CD14-positive monocyte (primary cell): ENCODE data around the gene LAMA1. TPM values are rescaled to one million over a fixed set of nuclear protein-coding genes. Genes with fewer than 3 reads are reported as not detected.

Experiments
- DNase-seq, 3 donors: peaks; one replicate each; pipeline ENCODE4 v3.0.0-alpha.2; 2011 to 2022
- H2AFZ ChIP-seq: 2 replicates; pipeline ENCODE4 v1.6.0; 2012; ENCODE audit warnings: mild to moderate bottlenecking, low read depth, low read length, inconsistent platforms; ENCODE audit not compliant: insufficient read depth, poor library complexity, severe bottlenecking
- H3K27ac ChIP-seq, 2 donors: 1 replicate in 1 of 2; 2 replicates in 1 of 2; pipeline ENCODE4 v1.5.1; 2012 to 2013; ENCODE audit warnings: low read length in 2 of 2, control low read depth in 1 of 2, inconsistent platforms in 1 of 2, low read depth in 1 of 2, mild to moderate bottlenecking in 1 of 2
- H3K27me3 ChIP-seq, 2 donors: one replicate each; pipeline versions ENCODE4 v1.6.0 to v1.6.1; 2011 to 2013; ENCODE audit warnings: low read length in 2 of 2; ENCODE audit not compliant: control insufficient read depth in 2 of 2, insufficient read depth in 2 of 2
- H3K36me3 ChIP-seq, 2 donors: replicated peaks in 1 of 2; 1 replicate in 1 of 2; 2 replicates in 1 of 2; pipeline versions ENCODE4 v1.5.1 to v1.6.1; 2012 to 2013; ENCODE audit warnings: low read length in 2 of 2, control low read depth in 1 of 2, inconsistent platforms in 1 of 2, mild to moderate bottlenecking in 1 of 2; ENCODE audit not compliant: insufficient read depth in 2 of 2, control insufficient read depth in 1 of 2
- H3K4me1 ChIP-seq, 2 donors: 1 replicate in 1 of 2; 2 replicates in 1 of 2; pipeline versions ENCODE4 v1.5.1 to v1.6.1; 2012 to 2013; ENCODE audit warnings: low read length in 2 of 2, control low read depth in 1 of 2, inconsistent platforms in 1 of 2, mild to moderate bottlenecking in 1 of 2, moderate library complexity in 1 of 2; ENCODE audit not compliant: insufficient read depth in 2 of 2, control insufficient read depth in 1 of 2
- H3K4me2 ChIP-seq: replicated peaks from 2 replicates; pipeline ENCODE3; 2012; ENCODE audit warnings: low read length, moderate library complexity, mild to moderate bottlenecking; ENCODE audit not compliant: poor library complexity, severe bottlenecking; ENCODE audit errors: extremely low read depth
- H3K4me3 ChIP-seq, 3 experiments: fragments of 200-600 bp in 1 of 3; sonication (generic) in 1 of 3; replicated peaks in 1 of 3; 1 replicate in 2 of 3; 2 replicates in 1 of 3; pipeline ENCODE4 v1.5.1; 2011 to 2013; ENCODE audit warnings: low read length in 3 of 3, mild to moderate bottlenecking in 3 of 3, control low read depth in 2 of 3, low read depth in 2 of 3, inconsistent platforms in 1 of 3, moderate library complexity in 1 of 3
- H3K79me2 ChIP-seq: 2 replicates; pipeline ENCODE4 v1.6.0; 2012; ENCODE audit warnings: mild to moderate bottlenecking, control low read depth, inconsistent platforms, low read length, moderate library complexity; ENCODE audit not compliant: insufficient read depth
- H3K9ac ChIP-seq: 2 replicates; pipeline ENCODE4 v1.6.0; 2017; ENCODE audit warnings: low read length, mild to moderate bottlenecking; ENCODE audit not compliant: insufficient read depth, poor library complexity, severe bottlenecking
- H3K9me3 ChIP-seq, 2 donors: replicated peaks in 1 of 2; 1 replicate in 1 of 2; 2 replicates in 1 of 2; pipeline versions ENCODE4 v1.5.1 to v1.6.1; 2012 to 2013; ENCODE audit warnings: low read length in 2 of 2, control low read depth in 1 of 2; ENCODE audit not compliant: control insufficient read depth in 1 of 2, insufficient read depth in 1 of 2
- H4K20me1 ChIP-seq: 2 replicates; pipeline ENCODE4 v1.6.0; 2012; ENCODE audit warnings: mild to moderate bottlenecking, low read length, control low read depth, moderate library complexity; ENCODE audit not compliant: insufficient read depth
- H3K27ac Mint-ChIP-seq, 7 donors: one replicate each; pipeline ENCODE4 v1.8.0; 2020; ENCODE audit warnings: mild to moderate bottlenecking in 7 of 7, mixed read lengths in 7 of 7, moderate library complexity in 6 of 7, inconsistent platforms in 2 of 7
- H3K27me3 Mint-ChIP-seq, 3 donors: one replicate each; pipeline ENCODE4 v1.8.0; 2021 to 2022; ENCODE audit warnings: low read depth in 3 of 3, mild to moderate bottlenecking in 3 of 3, mixed read lengths in 3 of 3, moderate library complexity in 3 of 3, inconsistent platforms in 1 of 3
- H3K36me3 Mint-ChIP-seq, 2 donors: one replicate each; pipeline ENCODE4 v1.8.0; 2020; ENCODE audit warnings: mixed read lengths in 2 of 2, inconsistent platforms in 1 of 2, mild to moderate bottlenecking in 1 of 2
- H3K4me1 Mint-ChIP-seq: one replicate; pipeline ENCODE4 v1.8.0; 2020; ENCODE audit warnings: mild to moderate bottlenecking, mixed read lengths
- H3K4me3 Mint-ChIP-seq, 2 donors: one replicate each; pipeline ENCODE4 v1.8.0; 2020; ENCODE audit warnings: mild to moderate bottlenecking in 2 of 2, mixed read lengths in 2 of 2, moderate library complexity in 1 of 2
- H3K9me3 Mint-ChIP-seq, 7 donors: one replicate each; pipeline ENCODE4 v1.8.0; 2020 to 2022; ENCODE audit warnings: mixed read lengths in 7 of 7, mild to moderate bottlenecking in 6 of 7, moderate library complexity in 6 of 7, inconsistent platforms in 2 of 7
- WGBS: methylation state at CpG from one replicate; pipeline ENCODE4 v1.1.5; 2013; ENCODE audit warnings: missing lambda C conversion rate; ENCODE audit not compliant: insufficient coverage; 5-methylcytosine and 5-hydroxymethylcytosine counted together
- intact Hi-C, 2 donors: fragments of 100-400 bp; cut with micrococcal nuclease; formaldehyde crosslinking; loops; one replicate each; pipeline versions ENCODE4 v1.15.0 to v1.15.1; 2023
- polyA plus RNA-seq, 3 donors: library from polyadenylated mRNA; depleted of rRNA in 1 of 3; unstranded in 2 of 3; stranded (reverse) in 1 of 3; fragments of 300-500 nt in 2 of 3; fragments of >200 nt in 1 of 3; fragmentation: Illumina TruSeq in 2 of 3; gene quantifications; 1 replicate in 2 of 3; 2 replicates in 1 of 3; pipeline ENCODE4 v1.2.3, GENCODE V29; 2012 to 2021
- TF ChIP-seq, protein P1 (sequence below): fragments of 200-600 bp; IDR thresholded peaks from one replicate; pipeline ENCODE4 v1.8.0; 2022; ENCODE audit warnings: antibody characterized with exemption, mild to moderate bottlenecking

LAMA1 gene
- polyA plus RNA-seq, 3 donors: not detected

DNA sequence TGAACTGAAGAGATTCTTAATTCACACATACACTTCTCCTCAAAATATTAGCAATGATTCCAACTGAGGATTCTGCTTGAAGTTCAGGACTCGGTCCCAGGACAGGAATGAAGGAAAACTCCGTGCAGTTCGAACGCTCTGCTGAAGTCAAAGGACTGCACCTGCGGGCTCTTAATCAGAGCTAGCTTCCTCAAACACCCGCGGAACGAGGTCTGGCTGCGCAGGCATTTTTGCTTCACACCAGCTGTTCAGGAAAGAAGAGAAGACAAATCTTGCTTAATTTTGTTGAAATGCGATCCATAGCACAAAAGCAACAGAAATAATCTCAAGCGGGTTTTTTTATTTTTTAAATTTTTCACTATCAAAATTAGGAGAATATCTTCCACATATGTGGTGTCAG lies 175.6 kb downstream of the LAMA1 start:
- H2AFZ ChIP-seq: no peak overlapping the region
- no peaks in the 10 kb centered on the region for H4K20me1 ChIP-seq
- DNase-seq: no peak
- TF ChIP-seq, protein P1, sequence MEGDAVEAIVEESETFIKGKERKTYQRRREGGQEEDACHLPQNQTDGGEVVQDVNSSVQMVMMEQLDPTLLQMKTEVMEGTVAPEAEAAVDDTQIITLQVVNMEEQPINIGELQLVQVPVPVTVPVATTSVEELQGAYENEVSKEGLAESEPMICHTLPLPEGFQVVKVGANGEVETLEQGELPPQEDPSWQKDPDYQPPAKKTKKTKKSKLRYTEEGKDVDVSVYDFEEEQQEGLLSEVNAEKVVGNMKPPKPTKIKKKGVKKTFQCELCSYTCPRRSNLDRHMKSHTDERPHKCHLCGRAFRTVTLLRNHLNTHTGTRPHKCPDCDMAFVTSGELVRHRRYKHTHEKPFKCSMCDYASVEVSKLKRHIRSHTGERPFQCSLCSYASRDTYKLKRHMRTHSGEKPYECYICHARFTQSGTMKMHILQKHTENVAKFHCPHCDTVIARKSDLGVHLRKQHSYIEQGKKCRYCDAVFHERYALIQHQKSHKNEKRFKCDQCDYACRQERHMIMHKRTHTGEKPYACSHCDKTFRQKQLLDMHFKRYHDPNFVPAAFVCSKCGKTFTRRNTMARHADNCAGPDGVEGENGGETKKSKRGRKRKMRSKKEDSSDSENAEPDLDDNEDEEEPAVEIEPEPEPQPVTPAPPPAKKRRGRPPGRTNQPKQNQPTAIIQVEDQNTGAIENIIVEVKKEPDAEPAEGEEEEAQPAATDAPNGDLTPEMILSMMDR: no peak
- H3K4me1 ChIP-seq: no peaks in the 10 kb centered on the region
- no peaks in the 10 kb centered on the region for H3K9me3 ChIP-seq
- H3K36me3 ChIP-seq: no peaks in the 10 kb centered on the region
- H3K9ac ChIP-seq: no peak overlapping the region
- no peak overlapping the region for H3K4me2 ChIP-seq
- intact Hi-C loops: no loop called here
- WGBS: 32% methylated on average over 7 of the region's 11 CpGs
- Mint-ChIP-seq H3K4me1 (peaks cover 3% of the 10 kb centered on the region), H3K27me3 (peaks cover 6 to 10% (median 7%) of the 10 kb centered on the region in 3 donors), H3K9me3 (no peaks in the 10 kb centered on the region), H3K36me3 (no peaks in the 10 kb centered on the region), H3K4me3 (no peak overlapping the region), H3K27ac (no peak overlapping the region)
- no peak overlapping the region for H3K27ac ChIP-seq
- H3K79me2 ChIP-seq: no peaks in the 10 kb centered on the region
- no peaks in the 10 kb centered on the region for H3K27me3 ChIP-seq
- H3K4me3 ChIP-seq: no peak overlapping the region

DNA sequence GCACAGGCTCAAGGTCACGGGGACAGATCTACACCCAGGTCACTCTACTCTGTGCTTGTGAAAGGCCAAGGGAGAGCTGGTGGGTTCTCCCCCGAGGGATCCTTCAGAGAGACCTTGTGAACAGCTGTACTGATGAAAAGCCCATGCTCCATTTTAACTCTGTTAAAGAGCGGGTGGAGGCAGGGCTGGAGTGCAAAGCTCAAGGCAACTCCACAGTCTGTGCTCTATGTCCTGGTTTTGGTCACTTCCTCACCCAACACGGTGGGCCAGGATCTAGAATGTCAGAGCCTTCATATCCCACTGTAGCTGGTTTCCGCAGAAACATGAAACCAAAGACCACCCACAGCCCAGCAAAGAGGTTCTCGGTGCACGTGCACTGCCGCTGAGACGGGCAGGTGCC lies 177.1 kb downstream of the LAMA1 start:
- Mint-ChIP-seq H3K4me3 (no peak overlapping the region), H3K36me3 (no peaks in the 10 kb centered on the region), H3K27me3 (peaks cover 6 to 14% (median 7%) of the 10 kb centered on the region in 3 donors), H3K9me3 (no peaks in the 10 kb centered on the region), H3K27ac (no peak overlapping the region), H3K4me1 (peaks cover 3% of the 10 kb centered on the region)
- H3K27me3 ChIP-seq: no peaks in the 10 kb centered on the region
- no peak for DNase-seq
- H3K27ac ChIP-seq: no peak overlapping the region
- no peaks in the 10 kb centered on the region for H3K9me3 ChIP-seq
- no peak overlapping the region for H3K4me2 ChIP-seq
- H2AFZ ChIP-seq: no peak overlapping the region
- H3K79me2 ChIP-seq: no peaks in the 10 kb centered on the region
- H3K36me3 ChIP-seq: no peaks in the 10 kb centered on the region
- H3K4me1 ChIP-seq: no peaks in the 10 kb centered on the region
- H3K9ac ChIP-seq: no peak overlapping the region
- intact Hi-C loops: no loop called here
- TF ChIP-seq, protein P1: no peak
- no peaks in the 10 kb centered on the region for H4K20me1 ChIP-seq
- WGBS: 89% methylated on average over 6 of the region's 9 CpGs
- H3K4me3 ChIP-seq: no peak overlapping the region
